ENCODE data around the gene TSPAN33. TPM values are rescaled to one million over a fixed set of nuclear protein-coding genes. Genes with fewer than 3 reads are reported as not detected.

The TSPAN33 gene
- total RNA-seq, 4 donors from 2014 or later, result 2.0 to 10.5 (median 6.3) TPM

- TF ChIP-seq POLR2A (IDR thresholded peaks at IDR 0.05) (no peak), CTCF (IDR thresholded peaks at IDR 0.05) (no peak), EP300 (IDR thresholded peaks at IDR 0.05) (no peak)
- H3K4me3 ChIP-seq, result no peak overlapping the region
- WGBS, 2 donors, result 75 to 83% methylated on average over 8 of the region's 8 CpGs
- no peaks in the 10 kb centered on the region for H3K36me3 ChIP-seq
- no peak for DNase-seq (ENCODE audit: low spot score in 2 of 2)
- H3K27ac ChIP-seq, result peak overlapping the region in 1 of 4 donors; percentile 19
- H3K4me1 ChIP-seq, result peaks cover 0 to 18% (median 7%) of the 10 kb centered on the region in 4 donors
- H3K27me3 ChIP-seq, result peaks cover 0 to 26% of the 10 kb centered on the region in 2 donors
- no peaks in the 10 kb centered on the region for H3K9me3 ChIP-seq
Measured at GRCh38 chr7:129146237-129146979, 1.9 kb downstream of the TSPAN33 start.

- no peak for TF ChIP-seq CTCF (IDR thresholded peaks at IDR 0.05)
- TF ChIP-seq EP300 (IDR thresholded peaks at IDR 0.05), result no peak
- TF ChIP-seq POLR2A (IDR thresholded peaks at IDR 0.05), result no peak
- peaks cover 0 to 24% of the 10 kb centered on the region in 2 donors for H3K27me3 ChIP-seq
- peaks cover 0 to 18% (median 7%) of the 10 kb centered on the region in 4 donors for H3K4me1 ChIP-seq
- no peaks in the 10 kb centered on the region for H3K36me3 ChIP-seq
- H3K27ac ChIP-seq, result no peak overlapping the region
- DNase-seq (ENCODE audit: low spot score in 2 of 2), result no peak
- H3K9me3 ChIP-seq, result no peaks in the 10 kb centered on the region
- H3K4me3 ChIP-seq, result no peak overlapping the region
- WGBS, 2 donors, result 54 to 68% methylated on average over 3 of the region's 3 CpGs
Measured at GRCh38 chr7:129147731-129148130, 3.2 kb downstream of the TSPAN33 start.

- no peak overlapping the region for H3K27ac ChIP-seq
- peaks cover 0 to 10% (median 4%) of the 10 kb centered on the region in 4 donors for H3K4me1 ChIP-seq
- no peaks in the 10 kb centered on the region for H3K36me3 ChIP-seq
- peaks cover 0 to 7% of the 10 kb centered on the region in 2 donors for H3K27me3 ChIP-seq
- H3K4me3 ChIP-seq, result no peak overlapping the region
- no peak for DNase-seq (ENCODE audit: low spot score in 2 of 2)
- 69 to 71% methylated on average over 8 of the region's 8 CpGs for WGBS, 2 donors
- TF ChIP-seq POLR2A (IDR thresholded peaks at IDR 0.05), result no peak
- TF ChIP-seq EP300 (IDR thresholded peaks at IDR 0.05), result no peak
- no peak for TF ChIP-seq CTCF (IDR thresholded peaks at IDR 0.05)
- H3K9me3 ChIP-seq, result no peaks in the 10 kb centered on the region
Measured at GRCh38 chr7:129149511-129149910, 5.0 kb downstream of the TSPAN33 start.

GRCh38 chr7:129150199-129150996, 5.9 kb downstream of the TSPAN33 start:
- TF ChIP-seq EP300 (IDR thresholded peaks at IDR 0.05) (no peak), POLR2A (IDR thresholded peaks at IDR 0.05) (no peak), CTCF (IDR thresholded peaks at IDR 0.05) (no peak)
- Histone ChIP-seq H3K27me3 (peaks cover 0 to under 1% of the 10 kb centered on the region in 2 donors), H3K4me3 (no peak overlapping the region), H3K27ac (no peak overlapping the region), H3K4me1 (peaks cover 0 to 4% (median 0%) of the 10 kb centered on the region in 4 donors), H3K9me3 (no peaks in the 10 kb centered on the region), H3K36me3 (no peaks in the 10 kb centered on the region)
- WGBS, 2 donors, result 66 to 79% methylated on average over 8 of the region's 8 CpGs
- DNase-seq (ENCODE audit: low spot score in 2 of 2), result no peak

- Histone ChIP-seq H3K27me3 (no peaks in the 10 kb centered on the region), H3K36me3 (no peaks in the 10 kb centered on the region), H3K4me3 (no peak overlapping the region), H3K4me1 (no peaks in the 10 kb centered on the region), H3K9me3 (no peaks in the 10 kb centered on the region), H3K27ac (no peak overlapping the region)
- no peak for DNase-seq (ENCODE audit: low spot score in 2 of 2)
- TF ChIP-seq EP300 (IDR thresholded peaks at IDR 0.05), result no peak
- no peak for TF ChIP-seq CTCF (IDR thresholded peaks at IDR 0.05)
- TF ChIP-seq POLR2A (IDR thresholded peaks at IDR 0.05), result no peak
- WGBS, 2 donors, result 91 to 93% methylated on average over 9 of the region's 9 CpGs
Measured at GRCh38 chr7:129157651-129158050, 13.1 kb downstream of the TSPAN33 start.
